SU-DHL-6 (cell line): ENCODE data around the gene XPO5.

ENCODE experiments used
- H2AFZ ChIP-seq: fragments of 200-600 bp; sonication (generic); 2 replicates; pipeline ENCODE4 v1.6.1; 2014; ENCODE audit warnings: low read depth, mild to moderate bottlenecking, moderate library complexity, mixed read lengths, antibody characterized with exemption, low read length; ENCODE audit not compliant: severe bottlenecking
- H3F3A ChIP-seq: fragments of 200-600 bp; shearing (Covaris generic); 2 replicates; pipeline ENCODE4 v1.6.0; 2016; ENCODE audit warnings: antibody characterized with exemption, mild to moderate bottlenecking; ENCODE audit not compliant: insufficient read depth
- H3K27ac ChIP-seq: fragments of 200-600 bp; sonication (generic); 2 replicates; pipeline ENCODE4 v1.5.1; 2016; ENCODE audit warnings: low read depth, mild to moderate bottlenecking, low read length, moderate library complexity, mixed read lengths
- H3K27me3 ChIP-seq: fragments of 200-600 bp; sonication (generic), shearing (Covaris generic); 2 replicates; pipeline ENCODE4 v1.6.0; 2014; ENCODE audit warnings: mild to moderate bottlenecking, low read length
- H3K36me3 ChIP-seq: fragments of 200-600 bp; sonication (generic); 2 replicates; pipeline ENCODE4 v1.6.1; 2014; ENCODE audit warnings: mild to moderate bottlenecking, low read length, mixed read lengths
- H3K4me2 ChIP-seq: fragments of 300-600, 200-600 bp; shearing (Covaris generic), sonication (generic); 2 replicates; pipeline ENCODE4 v1.6.0; 2014; ENCODE audit warnings: low read length, low read depth, mild to moderate bottlenecking; ENCODE audit not compliant: poor library complexity, severe bottlenecking
- H3K4me3 ChIP-seq: fragments of 200-600 bp; sonication (generic); 2 replicates; pipeline ENCODE4 v1.5.1; 2014; ENCODE audit warnings: antibody characterized with exemption, low read length, mild to moderate bottlenecking, mixed read lengths; ENCODE audit not compliant: insufficient read depth, poor library complexity, severe bottlenecking
- H3K79me2 ChIP-seq: fragments of 200-600 bp; sonication (generic); 2 replicates; pipeline ENCODE4 v1.6.1; 2014; ENCODE audit warnings: mild to moderate bottlenecking, low read length, moderate library complexity; ENCODE audit not compliant: insufficient read depth
- H3K9ac ChIP-seq: fragments of 200-600 bp; sonication (generic); 2 replicates; pipeline ENCODE4 v1.7.0; 2014; ENCODE audit warnings: mild to moderate bottlenecking, low read length
- H3K9me2 ChIP-seq: fragments of 200-600 bp; sonication (generic); replicated peaks from 2 replicates; pipeline ENCODE4 v1.6.1; 2014; ENCODE audit warnings: low read length; ENCODE audit not compliant: insufficient read depth
- H3K9me3 ChIP-seq: fragments of 200-600 bp; sonication (generic); 2 replicates; pipeline ENCODE4 v1.6.1; 2014; ENCODE audit warnings: low read length, mixed read lengths; ENCODE audit not compliant: insufficient read depth
- H4K20me1 ChIP-seq: fragments of 200-600 bp; sonication (generic); 2 replicates; pipeline ENCODE4 v1.6.1; 2014; ENCODE audit warnings: low read depth, mild to moderate bottlenecking, antibody characterized with exemption, low read length, moderate library complexity, mixed read lengths
- EZH2phosphoT487 ChIP-seq: fragments of 200-600 bp; sonication (generic), shearing (Covaris generic); conservative IDR thresholded peaks from 2 replicates; pipeline ENCODE4 v1.6.1; 2018; ENCODE audit warnings: mild to moderate bottlenecking, antibody characterized with exemption, low read length, moderate library complexity, mixed read lengths
- TF ChIP-seq, protein P1 (sequence below): fragments of 200-600 bp; sonication (generic); IDR thresholded peaks from one replicate; pipeline ENCODE4 v1.5.1; 2017; ENCODE audit warnings: antibody characterized with exemption, mild to moderate bottlenecking, low read length, moderate library complexity; ENCODE audit not compliant: insufficient read depth, poor library complexity, severe bottlenecking

XPO5 gene

DNA sequence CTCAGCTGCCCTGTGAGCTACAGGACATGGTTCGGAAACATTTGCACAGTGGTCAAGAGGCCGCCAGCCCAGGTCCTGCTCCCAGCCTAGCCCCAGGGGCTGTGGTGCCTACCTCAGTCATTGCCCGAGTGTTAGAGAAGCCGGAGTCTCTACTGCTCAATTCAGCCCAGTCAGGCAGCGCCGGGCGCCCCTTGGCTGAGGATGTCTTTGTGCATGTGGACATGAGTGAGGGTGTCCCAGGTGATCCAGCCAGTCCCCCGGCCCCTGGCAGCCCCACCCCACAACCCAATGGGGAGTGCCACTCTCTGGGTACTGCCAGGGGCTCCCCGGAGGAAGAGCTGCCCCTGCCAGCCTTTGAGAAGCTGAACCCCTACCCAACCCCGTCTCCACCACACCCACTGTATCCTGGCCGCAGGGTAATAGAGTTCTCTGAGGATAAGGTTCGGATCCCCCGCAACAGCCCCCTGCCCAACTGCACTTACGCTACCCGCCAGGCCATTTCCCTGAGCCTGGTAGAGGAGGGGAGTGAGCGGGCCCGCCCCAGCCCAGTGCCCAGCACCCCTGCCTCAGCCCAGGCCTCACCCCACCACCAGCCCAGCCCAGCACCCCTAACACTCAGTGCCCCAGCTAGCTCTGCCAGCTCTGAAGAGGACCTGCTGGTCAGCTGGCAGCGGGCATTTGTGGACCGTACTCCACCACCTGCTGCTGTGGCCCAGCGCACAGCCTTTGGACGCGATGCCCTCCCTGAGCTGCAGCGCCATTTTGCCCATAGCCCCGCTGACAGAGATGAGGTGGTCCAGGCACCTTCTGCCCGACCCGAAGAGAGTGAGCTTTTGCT is 70.9 kb downstream of the XPO5 start:
- no peaks in the 10 kb centered on the region for H3K36me3 ChIP-seq
- no peaks in the 10 kb centered on the region for H3K9me2 ChIP-seq
- H3K9ac ChIP-seq, result no peak overlapping the region
- H3K9me3 ChIP-seq, result no peaks in the 10 kb centered on the region
- no peak overlapping the region for H3K4me3 ChIP-seq
- H3K27ac ChIP-seq, result no peak overlapping the region
- H3K79me2 ChIP-seq, result no peaks in the 10 kb centered on the region
- H3F3A ChIP-seq, result no peaks in the 10 kb centered on the region
- no peak overlapping the region for H3K4me2 ChIP-seq
- no peak for TF ChIP-seq EZH2phosphoT487
- TF ChIP-seq, protein P1, sequence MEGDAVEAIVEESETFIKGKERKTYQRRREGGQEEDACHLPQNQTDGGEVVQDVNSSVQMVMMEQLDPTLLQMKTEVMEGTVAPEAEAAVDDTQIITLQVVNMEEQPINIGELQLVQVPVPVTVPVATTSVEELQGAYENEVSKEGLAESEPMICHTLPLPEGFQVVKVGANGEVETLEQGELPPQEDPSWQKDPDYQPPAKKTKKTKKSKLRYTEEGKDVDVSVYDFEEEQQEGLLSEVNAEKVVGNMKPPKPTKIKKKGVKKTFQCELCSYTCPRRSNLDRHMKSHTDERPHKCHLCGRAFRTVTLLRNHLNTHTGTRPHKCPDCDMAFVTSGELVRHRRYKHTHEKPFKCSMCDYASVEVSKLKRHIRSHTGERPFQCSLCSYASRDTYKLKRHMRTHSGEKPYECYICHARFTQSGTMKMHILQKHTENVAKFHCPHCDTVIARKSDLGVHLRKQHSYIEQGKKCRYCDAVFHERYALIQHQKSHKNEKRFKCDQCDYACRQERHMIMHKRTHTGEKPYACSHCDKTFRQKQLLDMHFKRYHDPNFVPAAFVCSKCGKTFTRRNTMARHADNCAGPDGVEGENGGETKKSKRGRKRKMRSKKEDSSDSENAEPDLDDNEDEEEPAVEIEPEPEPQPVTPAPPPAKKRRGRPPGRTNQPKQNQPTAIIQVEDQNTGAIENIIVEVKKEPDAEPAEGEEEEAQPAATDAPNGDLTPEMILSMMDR, result no peak
- no peaks in the 10 kb centered on the region for H3K27me3 ChIP-seq
- no peak overlapping the region for H2AFZ ChIP-seq
- H4K20me1 ChIP-seq, result no peaks in the 10 kb centered on the region; the same call in 1 of the 2 replicates

DNA sequence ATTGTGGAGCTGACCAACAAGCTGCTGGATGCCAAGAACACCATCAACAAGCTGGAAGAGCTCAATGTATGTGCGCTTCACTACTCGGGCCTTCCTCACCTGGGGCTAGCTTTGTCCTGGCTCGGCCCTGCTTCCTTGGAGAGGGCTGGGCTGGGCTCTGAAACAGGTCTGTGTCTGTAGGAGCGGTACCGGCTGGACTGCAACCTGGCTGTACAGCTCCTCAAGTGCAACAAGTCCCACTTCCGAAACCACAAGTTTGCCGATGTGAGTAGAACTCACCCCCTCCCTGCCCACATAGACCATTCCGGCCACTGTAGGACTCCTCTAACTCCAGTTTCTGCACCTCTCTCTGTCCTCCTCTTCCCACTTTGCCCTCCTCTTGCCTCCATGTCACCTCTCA is 72.4 kb downstream of the XPO5 start:
- no peaks in the 10 kb centered on the region for H3F3A ChIP-seq
- H3K27me3 ChIP-seq, result no peaks in the 10 kb centered on the region
- H3K9ac ChIP-seq, result no peak overlapping the region
- H3K79me2 ChIP-seq, result no peaks in the 10 kb centered on the region
- H3K4me3 ChIP-seq, result no peak overlapping the region
- no peaks in the 10 kb centered on the region for H3K9me2 ChIP-seq
- H3K4me2 ChIP-seq, result no peak overlapping the region
- no peaks in the 10 kb centered on the region for H3K9me3 ChIP-seq
- no peak overlapping the region for H2AFZ ChIP-seq
- TF ChIP-seq EZH2phosphoT487, result no peak
- TF ChIP-seq, protein P1, result no peak
- no peak overlapping the region for H3K27ac ChIP-seq
- H3K36me3 ChIP-seq, result no peaks in the 10 kb centered on the region
- no peaks in the 10 kb centered on the region for H4K20me1 ChIP-seq

DNA sequence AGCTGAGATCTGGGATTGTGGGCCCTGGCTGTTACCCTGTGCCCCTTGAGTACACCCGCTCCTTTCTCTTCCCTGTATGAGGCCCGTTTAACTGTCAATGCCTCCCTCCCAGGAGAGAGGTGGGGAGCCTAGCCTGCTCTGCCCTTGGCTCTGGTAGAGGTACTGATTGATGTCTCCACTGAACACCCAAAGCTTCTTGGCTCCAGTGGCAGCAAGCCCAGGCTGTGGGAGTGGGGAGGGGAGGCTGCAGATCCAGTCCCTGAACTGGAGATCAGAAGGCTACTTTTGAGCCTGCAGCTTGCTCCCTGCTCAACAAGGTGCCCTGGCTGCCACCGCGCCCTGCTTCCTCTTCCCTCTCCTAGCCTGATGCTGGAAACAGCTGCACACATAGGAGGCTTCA is 73.2 kb downstream of the XPO5 start:
- no peaks in the 10 kb centered on the region for H3K9me3 ChIP-seq
- H3K9me2 ChIP-seq, result no peaks in the 10 kb centered on the region
- H3F3A ChIP-seq, result no peaks in the 10 kb centered on the region
- H3K79me2 ChIP-seq, result no peaks in the 10 kb centered on the region
- TF ChIP-seq EZH2phosphoT487, result no peak
- TF ChIP-seq, protein P1, result no peak
- no peak overlapping the region for H3K9ac ChIP-seq
- H3K4me3 ChIP-seq, result no peak overlapping the region
- H3K36me3 ChIP-seq, result no peaks in the 10 kb centered on the region
- no peak overlapping the region for H2AFZ ChIP-seq
- H3K27me3 ChIP-seq, result no peaks in the 10 kb centered on the region
- no peak overlapping the region for H3K27ac ChIP-seq
- no peak overlapping the region for H3K4me2 ChIP-seq
- no peaks in the 10 kb centered on the region for H4K20me1 ChIP-seq
